Measurements from ENCODE around the gene ZBTB20.
A peak's percentile ranks its signal among the peaks of the same experiment; 100 is the strongest.

Gene ZBTB20

DNA sequence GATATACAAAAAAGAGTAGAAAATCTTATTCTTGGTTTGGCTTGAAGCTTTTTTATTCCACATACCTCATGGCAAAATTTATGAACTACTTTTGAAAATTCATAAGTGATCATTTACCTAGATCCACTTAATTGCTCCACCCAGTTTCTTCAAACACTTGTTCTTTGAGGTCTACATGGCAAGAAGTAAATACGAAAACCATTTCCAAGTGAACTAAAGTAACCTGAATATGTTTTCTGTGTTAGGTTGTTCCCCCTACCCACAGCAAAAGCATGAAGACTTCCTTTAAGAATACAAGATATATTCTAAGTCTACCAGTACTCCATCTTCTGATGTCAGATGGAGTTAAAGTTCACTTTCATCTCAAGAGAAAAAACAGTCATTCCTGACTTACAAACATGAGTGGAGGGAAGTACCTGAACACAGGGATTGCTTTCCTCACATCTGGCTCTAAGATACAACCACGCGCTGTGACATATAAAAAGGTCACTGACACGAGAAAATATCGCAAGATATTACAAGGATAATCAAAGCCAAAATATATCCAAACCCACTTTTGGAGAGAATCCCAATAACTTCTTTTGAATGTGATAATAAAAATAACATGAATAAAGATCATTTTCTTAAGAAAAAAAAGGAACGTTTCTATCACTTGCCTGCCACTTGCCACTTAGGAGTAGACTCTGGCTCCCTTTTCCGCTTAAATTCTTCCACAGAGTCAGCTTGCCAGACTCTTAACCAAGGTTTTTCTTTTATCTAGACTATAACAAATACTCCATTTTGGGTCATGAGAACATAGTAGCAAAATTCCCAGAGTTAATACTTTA lies 428.8 kb downstream of the ZBTB20 start:
- TF ChIP-seq, protein P1, sequence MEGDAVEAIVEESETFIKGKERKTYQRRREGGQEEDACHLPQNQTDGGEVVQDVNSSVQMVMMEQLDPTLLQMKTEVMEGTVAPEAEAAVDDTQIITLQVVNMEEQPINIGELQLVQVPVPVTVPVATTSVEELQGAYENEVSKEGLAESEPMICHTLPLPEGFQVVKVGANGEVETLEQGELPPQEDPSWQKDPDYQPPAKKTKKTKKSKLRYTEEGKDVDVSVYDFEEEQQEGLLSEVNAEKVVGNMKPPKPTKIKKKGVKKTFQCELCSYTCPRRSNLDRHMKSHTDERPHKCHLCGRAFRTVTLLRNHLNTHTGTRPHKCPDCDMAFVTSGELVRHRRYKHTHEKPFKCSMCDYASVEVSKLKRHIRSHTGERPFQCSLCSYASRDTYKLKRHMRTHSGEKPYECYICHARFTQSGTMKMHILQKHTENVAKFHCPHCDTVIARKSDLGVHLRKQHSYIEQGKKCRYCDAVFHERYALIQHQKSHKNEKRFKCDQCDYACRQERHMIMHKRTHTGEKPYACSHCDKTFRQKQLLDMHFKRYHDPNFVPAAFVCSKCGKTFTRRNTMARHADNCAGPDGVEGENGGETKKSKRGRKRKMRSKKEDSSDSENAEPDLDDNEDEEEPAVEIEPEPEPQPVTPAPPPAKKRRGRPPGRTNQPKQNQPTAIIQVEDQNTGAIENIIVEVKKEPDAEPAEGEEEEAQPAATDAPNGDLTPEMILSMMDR (conservative IDR thresholded peaks at IDR 0.05; ENCODE audit: low read depth, low read length) = no peak
- no peak overlapping the region for H3K4me3 ChIP-seq (ENCODE audit: low read depth, low read length)
- no peak for DNase-seq (ENCODE audit: low read depth)

DNA sequence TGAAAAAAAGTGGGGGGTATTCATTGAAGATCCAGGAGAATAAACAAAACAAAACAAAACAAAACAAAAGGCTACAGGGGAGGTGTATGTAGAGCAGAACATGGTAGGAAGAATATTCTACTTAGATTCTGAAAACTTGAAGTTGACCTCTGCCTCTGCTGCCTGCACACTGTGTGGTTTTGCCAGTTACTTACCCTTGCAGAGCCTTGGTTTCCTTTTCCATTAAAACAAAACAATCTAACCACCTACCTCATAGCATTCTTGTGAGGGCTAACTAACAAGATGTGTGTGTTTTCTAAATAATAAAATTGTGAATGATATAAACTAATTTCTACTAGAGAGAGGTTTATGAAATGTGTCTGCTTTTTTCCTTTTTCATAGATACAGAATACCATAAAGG lies 430.2 kb downstream of the ZBTB20 start:
- TF ChIP-seq, protein P1 (conservative IDR thresholded peaks at IDR 0.05; ENCODE audit: low read depth, low read length) = no peak
- H3K4me3 ChIP-seq (ENCODE audit: low read depth, low read length) = no peak overlapping the region

DNA sequence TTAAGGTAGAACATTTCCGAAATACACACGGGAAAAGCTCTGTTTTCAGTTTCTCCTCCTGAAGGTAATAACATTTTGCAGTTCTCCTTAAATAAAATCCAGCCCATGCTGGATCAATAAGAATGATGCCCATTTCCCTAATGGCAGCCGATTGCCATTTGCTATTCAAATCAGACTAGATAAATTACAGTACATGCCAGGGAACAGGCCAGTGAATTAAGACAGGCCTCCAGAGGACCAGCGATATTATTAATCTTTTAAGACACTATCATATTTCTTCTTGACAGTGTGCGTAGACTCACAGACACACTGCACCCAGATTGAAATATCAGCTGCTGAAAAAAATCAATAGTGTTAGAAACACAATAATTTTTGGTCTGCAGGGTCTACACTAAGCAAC lies 431.0 kb downstream of the ZBTB20 start:
- DNase-seq (ENCODE audit: low read depth) = no peak
- TF ChIP-seq, protein P1 (conservative IDR thresholded peaks at IDR 0.05; ENCODE audit: low read depth, low read length) = no peak
- no peak overlapping the region for H3K4me3 ChIP-seq (ENCODE audit: low read depth, low read length)

More for the DNA sequence above, 430.2 kb downstream of the ZBTB20 start:
- DNase-seq (ENCODE audit: low read depth) = no peak

DNA sequence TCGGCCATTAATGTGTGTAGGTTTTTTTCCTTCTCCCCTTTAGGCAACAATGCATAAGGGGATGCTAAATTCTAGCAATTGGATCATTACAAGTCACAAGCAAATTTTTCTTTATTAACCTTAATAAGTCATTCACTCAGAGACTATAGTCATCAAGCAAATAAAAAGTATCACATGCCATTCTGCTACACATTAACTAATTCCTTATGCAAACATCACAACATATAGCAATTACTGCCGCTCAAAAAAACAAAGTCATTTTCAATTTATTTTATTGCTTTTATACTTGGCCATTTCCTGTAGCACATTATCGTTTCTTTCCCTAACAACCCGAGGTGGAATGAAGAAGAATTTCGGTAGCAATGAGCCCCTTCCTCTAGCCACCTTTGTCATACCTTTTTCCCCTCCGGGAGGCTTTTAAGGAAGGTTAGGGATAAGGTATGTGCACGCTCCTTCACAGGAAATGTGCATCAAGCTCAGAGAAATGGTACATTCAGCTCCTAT lies 432.1 kb downstream of the ZBTB20 start:
- H3K4me3 ChIP-seq (ENCODE audit: low read depth, low read length) = no peak overlapping the region
- TF ChIP-seq, protein P1 (conservative IDR thresholded peaks at IDR 0.05; ENCODE audit: low read depth, low read length) = no peak
- no peak for DNase-seq (ENCODE audit: low read depth)

DNA sequence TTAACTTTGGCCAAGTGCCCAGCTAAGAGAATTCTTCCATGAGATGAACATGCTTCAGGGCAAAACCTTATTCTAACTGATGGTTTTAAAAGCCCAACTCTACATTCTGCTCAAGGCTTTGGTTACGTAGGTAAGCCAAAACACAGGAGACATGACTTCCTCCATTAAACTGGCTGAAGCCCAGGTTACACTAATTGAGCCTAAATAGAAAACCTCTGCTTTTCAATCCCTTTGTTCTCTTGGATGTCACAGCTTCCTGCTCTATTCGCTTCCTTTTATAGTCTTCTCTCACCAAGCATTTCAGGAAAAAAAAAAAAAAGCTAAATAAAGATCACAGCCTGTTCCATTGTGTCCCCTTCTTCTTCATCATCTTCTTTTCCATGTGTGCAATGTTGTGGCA lies 432.9 kb downstream of the ZBTB20 start:
- DNase-seq (ENCODE audit: low read depth) = peak; percentile 22
- no peak overlapping the region for H3K4me3 ChIP-seq (ENCODE audit: low read depth, low read length)
- TF ChIP-seq, protein P1 (conservative IDR thresholded peaks at IDR 0.05; ENCODE audit: low read depth, low read length) = no peak

DNA sequence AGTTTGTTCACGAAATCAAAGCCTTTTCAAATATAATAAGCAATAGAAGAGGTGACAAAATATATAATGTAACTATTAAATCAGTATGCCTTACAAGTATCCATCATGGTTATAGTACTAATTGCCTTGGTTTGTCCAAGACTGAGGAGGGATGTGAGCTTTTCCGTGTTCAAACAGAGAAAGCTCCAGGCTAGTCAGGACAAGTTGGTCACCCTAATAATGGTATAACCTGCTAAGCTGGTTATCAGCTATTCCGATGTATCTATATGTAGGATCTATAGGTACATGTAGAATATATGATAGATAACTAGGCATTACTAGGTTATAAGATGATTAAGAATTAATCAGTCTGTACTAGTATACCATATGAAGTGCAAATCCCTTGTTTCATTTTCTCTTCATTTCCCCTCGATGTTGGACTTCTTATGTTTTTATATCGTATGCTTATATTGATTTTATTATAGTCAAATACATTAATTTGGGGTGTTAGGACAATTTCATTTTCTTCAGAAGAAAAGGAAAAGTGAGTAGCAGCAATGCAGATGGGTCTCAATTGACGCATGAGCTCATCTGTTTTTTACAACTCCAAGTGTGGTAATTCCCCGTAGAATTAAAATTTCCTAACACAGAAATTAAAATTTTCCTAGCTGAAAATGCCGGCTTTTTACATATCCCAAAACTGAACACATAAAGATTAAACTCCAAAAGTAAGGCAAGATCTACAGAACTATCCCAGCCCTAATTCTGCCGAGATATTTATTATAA lies 434.2 kb downstream of the ZBTB20 start:
- DNase-seq (ENCODE audit: low read depth) = no peak
- TF ChIP-seq, protein P1 (conservative IDR thresholded peaks at IDR 0.05; ENCODE audit: low read depth, low read length) = no peak
- no peak overlapping the region for H3K4me3 ChIP-seq (ENCODE audit: low read depth, low read length)
